Glutamatergic neuron (in vitro differentiated cells): ENCODE data around the gene DCAF17. TPM values are rescaled to one million over a fixed set of nuclear protein-coding genes. Genes with fewer than 3 reads are reported as not detected.

Experiments used
- DNase-seq: peaks from one replicate; pipeline ENCODE4 v3.0.0; 2022
- H3K27ac Mint-ChIP-seq: one replicate; pipeline ENCODE4 v1.8.0; 2020; ENCODE audit warnings: mild to moderate bottlenecking, mixed read lengths, inconsistent platforms; ENCODE audit not compliant: unreplicated experiment
- H3K27me3 Mint-ChIP-seq: one replicate; pipeline ENCODE4 v1.8.0; 2020; ENCODE audit warnings: mild to moderate bottlenecking, moderate library complexity, mixed read lengths, inconsistent platforms; ENCODE audit not compliant: unreplicated experiment
- H3K36me3 Mint-ChIP-seq: one replicate; pipeline ENCODE4 v1.8.0; 2020; ENCODE audit warnings: mild to moderate bottlenecking, mixed read lengths, inconsistent platforms; ENCODE audit not compliant: unreplicated experiment
- H3K4me1 Mint-ChIP-seq: one replicate; pipeline ENCODE4 v1.8.0; 2020; ENCODE audit warnings: mild to moderate bottlenecking, low read depth, mixed read lengths, inconsistent platforms; ENCODE audit not compliant: unreplicated experiment
- H3K4me3 Mint-ChIP-seq: one replicate; pipeline ENCODE4 v1.8.0; 2020; ENCODE audit warnings: mild to moderate bottlenecking, mixed read lengths, inconsistent platforms; ENCODE audit not compliant: unreplicated experiment
- H3K9me3 Mint-ChIP-seq: one replicate; pipeline ENCODE4 v1.8.0; 2020; ENCODE audit warnings: mild to moderate bottlenecking, moderate library complexity, mixed read lengths, inconsistent platforms; ENCODE audit not compliant: unreplicated experiment
- CTCF ChIP-seq: fragments of 200-600 bp; sonication (generic); IDR thresholded peaks from one replicate; pipeline ENCODE4 v1.5.0; 2021; ENCODE audit not compliant: partially characterized antibody, unreplicated experiment
- total RNA-seq: library from RNA; stranded (reverse); fragmentation: NEBNext Ultra II Directional; extraction: Animal tissue kit (Norgen Biotek cat#: 25700); gene quantifications from one replicate; pipeline ENCODE4 v1.2.1, GENCODE V29; 2021; ENCODE audit not compliant: unreplicated experiment

DCAF17 gene
- total RNA-seq, 1 donor from 2014 or later, result 17.0 TPM

- no peak for TF ChIP-seq CTCF
- DNase-seq, result no peak
- Mint-ChIP-seq H3K27ac (no peak overlapping the region), H3K4me1 (no peaks in the 10 kb centered on the region), H3K9me3 (no peaks in the 10 kb centered on the region), H3K27me3 (no peaks in the 10 kb centered on the region), H3K4me3 (no peak overlapping the region), H3K36me3 (peaks cover 15% of the 10 kb centered on the region)
Observed at GRCh38 chr2:171452773-171453172, 18.7 kb downstream of the DCAF17 start.

GRCh38 chr2:171459498-171459897 is 25.5 kb downstream of the DCAF17 start:
- no peak for DNase-seq
- Mint-ChIP-seq H3K27ac (no peak overlapping the region), H3K36me3 (peaks cover 15% of the 10 kb centered on the region), H3K27me3 (no peaks in the 10 kb centered on the region), H3K4me3 (no peak overlapping the region), H3K4me1 (no peaks in the 10 kb centered on the region), H3K9me3 (no peaks in the 10 kb centered on the region)
- TF ChIP-seq CTCF, result no peak

- no peaks in the 10 kb centered on the region for H3K27me3 Mint-ChIP-seq
- H3K27ac Mint-ChIP-seq, result no peak overlapping the region
- DNase-seq, result no peak
- H3K4me3 Mint-ChIP-seq, result no peak overlapping the region
- peaks cover 8% of the 10 kb centered on the region for H3K36me3 Mint-ChIP-seq
- TF ChIP-seq CTCF, result no peak
- no peaks in the 10 kb centered on the region for H3K9me3 Mint-ChIP-seq
- H3K4me1 Mint-ChIP-seq, result no peaks in the 10 kb centered on the region
Observed at GRCh38 chr2:171460537-171460936, 26.5 kb downstream of the DCAF17 start.

GRCh38 chr2:171469176-171469575 is 35.1 kb downstream of the DCAF17 start:
- Mint-ChIP-seq H3K4me1 (no peaks in the 10 kb centered on the region), H3K27ac (no peak overlapping the region), H3K36me3 (no peaks in the 10 kb centered on the region), H3K27me3 (no peaks in the 10 kb centered on the region), H3K4me3 (no peak overlapping the region), H3K9me3 (no peaks in the 10 kb centered on the region)
- no peak for DNase-seq
- TF ChIP-seq CTCF, result no peak

GRCh38 chr2:171470129-171470528 is 36.1 kb downstream of the DCAF17 start:
- no peak overlapping the region for H3K27ac Mint-ChIP-seq
- no peaks in the 10 kb centered on the region for H3K4me1 Mint-ChIP-seq
- H3K36me3 Mint-ChIP-seq, result no peaks in the 10 kb centered on the region
- TF ChIP-seq CTCF, result no peak
- H3K9me3 Mint-ChIP-seq, result no peaks in the 10 kb centered on the region
- no peak overlapping the region for H3K4me3 Mint-ChIP-seq
- DNase-seq, result no peak
- no peaks in the 10 kb centered on the region for H3K27me3 Mint-ChIP-seq
